KOPT-K1 (cell line): Measurements from ENCODE around the gene TDRD7.

Experiments
- H3K27ac ChIP-seq: fragments of 200-600 bp; sonication (generic); 2 replicates; pipeline ENCODE4 v1.5.1; 2016; ENCODE audit warnings: antibody characterized with exemption, mild to moderate bottlenecking, low read depth, low read length; ENCODE audit not compliant: poor library complexity, severe bottlenecking
- H3K36me3 ChIP-seq: fragments of 200-600 bp; sonication (generic); 2 replicates; pipeline ENCODE4 v1.5.1; 2017; ENCODE audit warnings: antibody characterized with exemption, mild to moderate bottlenecking, low read length, moderate library complexity; ENCODE audit not compliant: insufficient read depth
- H3K9me3 ChIP-seq: fragments of 200-600 bp; sonication (generic); 2 replicates; pipeline ENCODE4 v1.5.1; 2017; ENCODE audit warnings: antibody characterized with exemption, low read length, mild to moderate bottlenecking; ENCODE audit not compliant: insufficient read depth, poor library complexity, severe bottlenecking

TDRD7 gene

DNA sequence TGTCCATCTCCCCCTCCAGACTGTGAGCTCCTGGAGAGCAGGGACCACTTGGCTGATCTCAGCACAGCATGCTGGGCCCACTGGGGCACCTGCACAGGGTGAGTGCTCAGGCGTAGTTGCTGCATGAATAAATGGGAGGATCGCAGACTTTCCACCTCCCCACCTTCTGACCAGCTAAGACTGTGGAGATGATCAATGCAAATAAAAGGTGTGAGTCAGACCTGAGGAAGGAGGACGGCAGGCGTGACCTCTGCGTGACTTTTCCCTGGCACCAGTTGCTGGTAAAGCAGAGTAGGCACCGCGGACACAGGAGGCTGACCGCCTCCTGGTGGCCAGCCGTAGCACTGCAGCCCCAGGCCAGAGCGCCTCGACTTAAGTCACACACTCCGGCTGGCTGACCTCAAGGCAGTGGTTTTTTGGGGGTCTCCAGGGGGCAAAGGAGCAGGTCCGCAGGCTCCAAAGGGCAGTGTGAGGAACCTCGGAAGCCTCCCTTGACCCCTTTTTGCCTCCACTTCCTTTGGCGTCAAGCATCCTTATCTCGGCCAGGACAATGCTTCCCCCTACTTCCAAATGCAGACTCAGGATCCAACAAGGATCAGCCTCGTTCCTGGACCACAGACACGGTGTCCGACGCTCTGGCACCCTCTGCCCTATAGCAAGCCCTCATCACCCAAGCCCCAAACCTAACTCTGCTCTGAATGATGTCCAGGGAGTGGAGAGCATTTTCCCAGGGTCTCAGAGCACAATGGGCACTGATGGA, 12.7 kb upstream of the TDRD7 start:
- Histone ChIP-seq H3K36me3 (no peaks in the 10 kb centered on the region), H3K27ac (no peak overlapping the region), H3K9me3 (peaks cover 11% of the 10 kb centered on the region)

DNA sequence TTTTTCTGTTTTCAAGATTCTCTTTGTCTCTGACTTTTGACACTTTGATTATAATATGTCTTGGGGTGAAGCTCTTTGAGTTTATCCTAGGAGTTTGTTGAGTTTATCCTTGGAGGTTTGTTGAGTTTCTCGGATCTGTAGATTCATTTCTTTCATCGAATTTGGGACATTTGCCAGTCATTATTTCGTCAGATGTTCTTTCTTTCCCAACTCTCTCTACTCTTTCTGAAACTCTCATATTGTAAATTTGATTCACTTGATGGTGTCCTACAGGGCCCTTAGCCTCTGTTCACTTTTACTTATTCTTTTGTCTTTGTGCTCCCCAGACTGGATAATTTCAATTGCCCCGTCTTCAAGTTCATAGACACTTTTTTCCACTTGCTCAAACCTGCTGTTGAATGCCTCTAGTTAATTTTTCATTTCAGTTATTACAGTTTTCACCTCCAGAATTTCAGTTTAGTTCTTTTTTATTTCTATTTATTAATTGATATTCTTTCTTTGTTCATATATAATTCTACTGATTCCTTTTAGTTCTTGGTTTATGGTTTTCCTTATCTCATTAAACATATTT, 8.1 kb upstream of the TDRD7 start:
- Histone ChIP-seq H3K36me3 (no peaks in the 10 kb centered on the region), H3K27ac (no peak overlapping the region), H3K9me3 (peaks cover 19% of the 10 kb centered on the region)

DNA sequence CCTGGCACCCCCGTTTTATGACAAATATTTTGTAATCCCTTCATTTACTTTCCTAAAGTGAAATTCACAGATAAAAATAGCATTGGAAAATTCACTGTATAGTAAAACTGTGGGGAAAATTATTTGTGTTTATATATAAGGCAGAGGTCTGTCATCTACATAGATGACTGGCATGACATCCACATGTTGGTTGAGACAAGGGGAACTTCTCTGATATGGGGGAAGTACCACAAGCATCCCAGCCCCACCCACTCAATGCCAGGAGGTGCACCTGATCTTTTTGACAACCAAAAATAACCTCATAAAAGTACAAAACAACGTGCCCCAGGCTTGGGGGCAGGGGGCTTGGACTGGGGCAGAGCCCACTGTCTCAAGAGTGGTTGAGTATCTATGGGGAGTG, 6.3 kb upstream of the TDRD7 start:
- Histone ChIP-seq H3K9me3 (peaks cover 19% of the 10 kb centered on the region), H3K36me3 (no peaks in the 10 kb centered on the region), H3K27ac (no peak overlapping the region)

DNA sequence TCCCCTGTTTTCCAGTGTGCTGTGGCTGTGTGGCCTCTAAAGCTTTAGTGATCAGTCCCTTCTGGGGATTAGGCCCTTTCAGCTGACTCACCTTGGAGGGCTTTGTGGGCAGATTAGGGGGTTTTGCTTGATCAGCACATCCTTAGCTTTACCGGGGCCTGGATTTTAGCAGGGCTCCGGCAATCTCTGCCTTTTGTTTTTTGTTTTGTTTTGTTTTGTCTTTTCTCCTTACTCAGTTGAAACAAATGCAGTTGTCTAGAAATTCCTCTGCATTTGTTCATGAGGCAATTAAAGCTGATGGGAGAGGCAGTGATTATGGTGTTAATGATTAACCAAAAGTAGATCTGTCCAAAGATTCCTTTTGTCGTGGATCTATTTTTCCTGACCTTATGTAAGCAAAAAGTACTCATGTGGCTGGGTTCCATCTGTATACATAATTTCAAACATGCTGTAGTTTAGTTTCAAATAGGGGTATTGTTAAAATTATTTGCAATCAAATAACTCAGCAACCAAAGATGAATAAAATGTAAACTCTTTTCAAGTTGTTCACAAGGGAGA, 5.2 kb upstream of the TDRD7 start:
- Histone ChIP-seq H3K36me3 (no peaks in the 10 kb centered on the region), H3K9me3 (peaks cover 19% of the 10 kb centered on the region), H3K27ac (no peak overlapping the region)

DNA sequence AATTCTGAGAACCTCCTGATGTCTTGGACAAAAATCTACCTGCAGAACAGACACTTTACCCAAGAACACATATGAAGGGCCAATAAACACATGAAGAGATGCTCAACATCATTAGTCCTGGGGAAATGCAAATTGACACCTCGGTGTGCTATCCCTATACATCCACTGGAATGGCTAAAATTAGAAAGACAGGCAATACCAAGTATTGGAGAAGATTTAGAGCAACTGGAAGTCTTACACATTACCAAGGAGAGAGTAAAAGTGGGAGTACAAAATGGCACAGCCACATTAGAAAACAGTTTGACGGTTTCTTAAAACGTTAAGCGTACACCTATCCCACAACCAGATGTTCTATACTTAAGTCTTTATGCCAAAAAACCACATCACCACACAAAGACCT, 3.3 kb upstream of the TDRD7 start:
- Histone ChIP-seq H3K27ac (no peak overlapping the region), H3K9me3 (peaks cover 14% of the 10 kb centered on the region), H3K36me3 (no peaks in the 10 kb centered on the region)

DNA sequence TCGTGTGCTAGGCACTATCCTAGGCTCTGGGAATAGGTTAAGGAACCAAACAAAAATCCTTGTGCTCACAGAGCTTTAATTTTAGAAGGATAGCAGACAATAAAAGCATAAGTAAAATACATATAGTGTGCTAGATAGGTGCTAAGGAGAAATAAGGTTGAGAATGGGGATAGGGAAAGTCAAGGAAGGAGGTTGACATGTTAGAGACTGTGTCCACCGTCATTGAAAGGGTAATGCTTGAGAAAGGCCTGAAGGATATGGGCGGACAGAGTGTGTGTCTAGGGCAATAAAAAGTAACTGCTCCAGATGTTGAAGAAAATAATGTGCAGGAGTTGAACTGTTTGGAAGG, 482 bp upstream of the TDRD7 start:
- Histone ChIP-seq H3K9me3 (no peaks in the 10 kb centered on the region), H3K27ac (no peak overlapping the region), H3K36me3 (no peaks in the 10 kb centered on the region)

DNA sequence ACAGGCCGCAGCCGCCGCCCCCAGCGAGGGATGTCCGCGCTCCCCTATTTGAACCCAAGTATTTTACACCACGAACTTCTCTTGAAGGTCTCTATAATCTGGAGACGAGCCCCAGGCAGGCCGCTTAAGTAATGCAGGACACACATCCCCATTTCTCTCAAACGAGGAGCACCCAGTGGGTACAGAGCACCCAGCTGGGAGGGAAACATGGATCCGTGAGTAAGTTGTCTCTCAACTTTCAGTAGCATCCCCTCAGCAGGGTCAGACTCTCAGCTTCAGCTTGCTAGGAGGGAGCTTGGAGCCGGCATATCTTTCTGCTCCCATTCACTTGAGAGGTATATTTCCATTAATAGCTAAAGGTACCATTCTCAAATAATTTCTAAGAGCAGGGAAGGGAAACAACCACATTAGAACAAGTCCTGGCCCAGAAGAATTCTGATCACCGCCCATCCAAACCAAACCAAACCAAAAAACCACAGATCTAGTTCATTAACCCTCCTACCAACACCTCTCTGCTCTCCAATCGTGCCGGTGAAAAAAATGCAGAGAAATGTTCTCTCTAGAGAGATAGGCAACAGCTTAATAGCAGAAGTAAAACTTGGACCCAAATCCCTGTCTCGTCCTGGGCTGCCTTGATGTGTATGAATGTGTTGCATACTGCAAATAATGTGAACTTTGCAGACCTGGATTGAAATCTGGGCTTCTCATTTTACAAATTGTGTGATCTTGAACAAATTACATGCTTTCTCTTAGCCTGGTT, 910 bp downstream of the TDRD7 start:
- no peak overlapping the region for H3K27ac ChIP-seq
- no peaks in the 10 kb centered on the region for H3K36me3 ChIP-seq
- no peaks in the 10 kb centered on the region for H3K9me3 ChIP-seq

DNA sequence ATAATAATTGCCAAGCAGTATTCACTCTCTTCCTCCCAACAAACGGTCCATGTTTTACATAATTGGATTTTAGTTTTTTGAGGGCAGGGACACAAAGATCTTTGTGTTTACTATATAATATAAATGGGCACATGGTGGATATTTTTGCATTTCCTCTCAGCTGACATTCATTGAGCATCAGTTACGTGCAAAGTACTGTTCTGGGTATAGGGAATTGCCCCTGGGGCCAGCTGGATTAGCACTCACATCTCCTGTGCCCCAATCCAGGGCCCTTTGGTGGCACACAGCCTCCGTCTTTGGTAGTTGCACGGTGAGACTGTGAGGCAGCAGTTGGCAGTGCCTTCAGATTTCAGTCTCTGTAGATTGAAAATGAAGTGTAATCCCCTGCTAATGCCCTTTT, 1.6 kb downstream of the TDRD7 start:
- H3K36me3 ChIP-seq = no peaks in the 10 kb centered on the region
- no peak overlapping the region for H3K27ac ChIP-seq
- H3K9me3 ChIP-seq = no peaks in the 10 kb centered on the region

DNA sequence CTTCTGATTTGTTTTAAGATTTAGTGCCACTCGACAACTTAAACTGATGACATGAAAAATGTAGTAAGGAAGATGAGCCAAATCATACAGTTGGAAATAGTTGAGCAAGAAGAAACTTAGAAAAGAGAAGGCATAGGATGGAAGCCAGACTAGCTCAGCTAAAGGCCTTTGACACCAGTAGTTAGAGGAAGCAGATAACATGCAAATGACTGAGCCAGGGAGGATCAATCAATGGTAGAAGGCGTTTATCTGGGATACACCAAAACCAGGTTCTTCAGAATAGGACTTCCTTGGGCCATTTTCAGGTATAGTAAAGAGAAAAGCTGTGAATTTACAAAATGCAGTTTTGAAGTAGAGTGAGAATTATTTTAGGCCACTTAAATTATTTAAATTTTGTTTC, 3.2 kb downstream of the TDRD7 start:
- H3K9me3 ChIP-seq = no peaks in the 10 kb centered on the region

DNA sequence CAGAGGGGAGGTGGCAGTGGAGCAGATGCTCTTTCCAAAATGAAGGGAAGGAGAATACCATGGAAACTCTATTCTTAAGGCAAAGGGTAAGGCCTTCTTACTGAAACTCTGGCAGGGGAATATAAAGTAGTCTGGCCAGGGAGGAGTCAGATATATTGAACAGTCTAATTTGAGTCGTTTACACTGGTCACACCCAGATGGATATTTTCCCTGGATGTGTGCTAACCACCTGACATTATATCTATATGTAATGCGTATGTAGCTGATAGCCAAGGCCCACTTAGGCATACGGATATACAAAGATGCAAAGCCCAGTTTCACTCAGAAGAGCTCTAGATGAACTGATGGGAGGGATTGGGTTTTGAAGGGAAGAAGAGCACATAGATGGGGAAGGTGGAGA, 7.0 kb downstream of the TDRD7 start:
- H3K27ac ChIP-seq = no peak overlapping the region
- H3K36me3 ChIP-seq = no peaks in the 10 kb centered on the region
- peaks cover 9% of the 10 kb centered on the region for H3K9me3 ChIP-seq

More for the DNA sequence above, 3.2 kb downstream of the TDRD7 start:
- H3K36me3 ChIP-seq = no peaks in the 10 kb centered on the region
- no peak overlapping the region for H3K27ac ChIP-seq

DNA sequence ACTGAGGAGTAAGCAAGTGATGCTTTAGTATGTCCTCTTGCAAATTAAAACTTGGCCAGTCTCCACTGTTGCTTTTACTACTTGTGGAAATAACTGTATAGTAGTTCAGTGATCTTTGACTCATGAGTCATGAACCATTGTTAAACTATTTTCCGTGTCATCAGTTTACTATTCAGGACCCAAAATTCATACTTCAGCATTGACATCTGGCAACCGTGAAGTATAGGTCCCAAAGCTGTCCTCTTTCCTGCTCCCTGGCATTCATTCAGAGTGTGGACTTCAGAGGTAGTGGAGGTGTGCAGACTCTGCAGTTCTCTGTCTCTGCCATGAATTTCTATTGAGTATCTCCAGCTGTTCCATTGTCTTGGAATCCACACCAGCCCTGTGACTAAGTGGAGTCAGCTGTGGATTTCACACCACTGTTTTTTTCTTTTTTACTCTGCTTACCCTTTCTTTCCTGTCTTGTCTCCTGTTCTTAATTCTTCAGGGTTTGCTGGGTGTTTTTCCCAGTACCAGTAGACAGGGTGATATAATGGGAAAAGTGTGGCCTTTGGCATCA, 7.5 kb downstream of the TDRD7 start:
- Histone ChIP-seq H3K9me3 (peaks cover 9% of the 10 kb centered on the region), H3K36me3 (no peaks in the 10 kb centered on the region), H3K27ac (no peak overlapping the region)

DNA sequence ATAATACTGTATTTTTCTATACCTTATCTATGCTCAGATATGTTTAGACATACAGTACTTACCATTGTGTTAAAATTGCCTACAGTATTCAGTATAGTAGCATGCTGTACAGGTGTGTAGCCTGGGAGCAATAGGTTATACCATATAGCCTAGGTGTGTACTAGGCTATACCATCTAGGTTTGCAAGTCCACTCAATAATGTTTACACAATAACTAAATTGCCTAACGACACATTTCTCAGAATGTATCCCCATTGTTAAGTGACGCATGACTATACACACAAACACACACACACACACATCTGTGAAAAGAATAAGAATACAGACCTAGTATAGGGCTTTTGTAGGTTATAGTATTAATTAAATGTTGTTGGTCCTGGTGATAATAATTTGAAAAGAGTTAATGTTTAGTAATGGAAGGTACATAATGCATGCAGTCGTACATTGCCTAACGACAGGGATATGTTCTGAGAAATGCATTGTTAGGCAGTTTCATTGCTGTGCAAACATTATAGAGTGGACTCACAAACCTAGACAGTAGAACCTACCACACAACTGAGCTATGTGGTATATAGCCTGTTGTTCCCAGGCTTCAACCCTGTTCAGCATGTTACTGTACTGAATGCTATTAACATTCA, 13.6 kb downstream of the TDRD7 start:
- Histone ChIP-seq H3K9me3 (peaks cover 9% of the 10 kb centered on the region), H3K36me3 (no peaks in the 10 kb centered on the region), H3K27ac (no peak overlapping the region)

DNA sequence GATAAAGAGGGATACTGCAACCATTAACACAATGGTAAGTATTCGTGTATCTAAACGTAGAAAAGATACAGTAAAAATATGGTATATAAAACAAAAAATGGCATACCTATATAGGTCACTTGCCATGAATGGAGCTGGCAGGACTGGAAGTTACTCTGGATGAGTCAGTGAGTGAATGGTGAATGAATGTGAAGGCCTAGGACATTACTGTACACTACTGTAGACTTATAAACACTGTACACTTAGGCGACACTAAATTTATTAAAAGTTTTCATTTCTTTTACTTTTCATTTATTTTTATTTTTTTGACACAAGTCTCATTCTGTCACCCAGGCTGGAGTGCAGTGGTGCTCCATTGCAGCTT, 14.1 kb downstream of the TDRD7 start:
- H3K36me3 ChIP-seq = no peaks in the 10 kb centered on the region
- H3K9me3 ChIP-seq = peaks cover 9% of the 10 kb centered on the region
- no peak overlapping the region for H3K27ac ChIP-seq

DNA sequence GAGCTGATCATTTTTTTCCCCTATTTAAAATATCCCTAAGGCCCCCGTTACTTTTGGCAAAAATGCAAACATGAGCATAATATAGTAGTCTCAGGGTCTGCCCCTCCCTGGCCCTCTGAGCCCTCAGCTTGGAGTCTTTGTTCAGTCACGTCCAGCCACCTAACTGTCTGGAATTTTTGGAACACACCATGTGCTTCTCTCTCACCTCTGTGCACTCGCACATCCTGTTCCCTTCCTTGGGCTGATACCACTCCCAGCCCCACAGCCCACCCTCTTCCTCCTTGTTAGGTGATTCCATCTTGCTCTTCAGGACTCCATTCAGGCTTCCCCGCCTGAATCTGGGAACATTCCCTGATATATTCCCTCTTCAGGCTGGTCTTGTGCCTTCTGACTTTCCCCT, 16.0 kb downstream of the TDRD7 start:
- H3K36me3 ChIP-seq = no peaks in the 10 kb centered on the region
- H3K9me3 ChIP-seq = peaks cover 6% of the 10 kb centered on the region
- H3K27ac ChIP-seq = no peak overlapping the region
